Lower leg skin (tissue), 3 donors: Measurements from ENCODE around the gene APOBEC3B.

ENCODE experiments used
- CTCF ChIP-seq, 3 donors: fragments of 450-650 bp; IDR thresholded peaks; one replicate each; pipeline ENCODE4 v1.5.1; 2016; ENCODE audit warnings: antibody characterized with exemption in 3 of 3, mild to moderate bottlenecking in 3 of 3, moderate library complexity in 2 of 3
- POLR2A ChIP-seq, 2 donors: fragments of 450-650 bp; IDR thresholded peaks; one replicate each; pipeline ENCODE4 v1.6.1; 2016 to 2017; ENCODE audit warnings: antibody characterized with exemption in 2 of 2, mild to moderate bottlenecking in 1 of 2, moderate library complexity in 1 of 2

- TF ChIP-seq CTCF (IDR thresholded peaks at IDR 0.05) = no peak
- no peak for TF ChIP-seq POLR2A (IDR thresholded peaks at IDR 0.05)
Measured at GRCh38 chr22:38959590-38959989, 22.6 kb upstream of the APOBEC3B start.
